Endothelial cell of umbilical vein (primary cell): ENCODE measurements around the gene FLT1. TPM values are rescaled to one million over a fixed set of nuclear protein-coding genes. Genes with fewer than 3 reads are reported as not detected.
A peak's percentile ranks its signal among the peaks of the same experiment; 100 is the strongest.

Source experiments
- BruUV-seq: library from RNA; stranded (reverse); fragments of 400-500 nt; replicated peaks from 2 replicates; lab custom pipeline; 2021; lab: Mats Ljungman, UMichigan
- CTCF ChIA-PET: fragments of 300-600, 350-600 bp; sonication (Branson Sonifier 250); formaldehyde crosslinking; loops from one replicate; lab custom pipeline; 2021; ENCODE audit warnings: antibody characterized with exemption, inconsistent platforms; lab: Charles Lee
- POLR2A ChIA-PET: fragments of 300-600, 350-600 bp; sonication (Branson Sonifier 250); formaldehyde crosslinking; loops from one replicate; lab custom pipeline; 2021; ENCODE audit warnings: antibody characterized with exemption, inconsistent platforms; lab: Charles Lee
- DNase-seq: peaks from one replicate; pipeline ENCODE4 v3.0.0-alpha.2; 2011; ENCODE audit warnings: low read depth, low spot score
- FAIRE-seq: peaks from 2 replicates; lab custom pipeline; 2011; peaks lifted over from hg19 to GRCh38; lab: Jason Lieb, UNC
- H2AFZ ChIP-seq: 2 replicates; pipeline ENCODE4 v1.6.0; 2012; ENCODE audit warnings: low read depth, low read length, control low read depth, inconsistent platforms
- H3K27ac ChIP-seq: 2 replicates; pipeline ENCODE4 v1.5.1; 2011; ENCODE audit warnings: low read depth, mild to moderate bottlenecking, control low read depth, low read length, moderate library complexity; ENCODE audit not compliant: insufficient read depth
- H3K27me3 ChIP-seq, 2 experiments: 2 replicates each; pipeline versions ENCODE4 v1.6.0 to v1.6.1; 2011; ENCODE audit warnings: low read length in 2 of 2, mixed read lengths in 1 of 2; ENCODE audit not compliant: control insufficient read depth in 2 of 2, insufficient read depth in 2 of 2
- H3K36me3 ChIP-seq, 2 experiments: 2 replicates in 1 of 2; 3 replicates in 1 of 2; pipeline ENCODE4 v1.5.1; 2011; ENCODE audit warnings: low read length in 2 of 2, mild to moderate bottlenecking in 1 of 2, moderate library complexity in 1 of 2; ENCODE audit not compliant: control insufficient read depth in 2 of 2, insufficient read depth in 2 of 2; ENCODE audit errors: extremely low read depth in 1 of 2
- H3K4me1 ChIP-seq: 3 replicates; pipeline ENCODE4 v1.5.1; 2011; ENCODE audit warnings: mild to moderate bottlenecking, low read length; ENCODE audit not compliant: control insufficient read depth, insufficient read depth; ENCODE audit errors: extremely low read depth
- H3K4me2 ChIP-seq: 2 replicates; pipeline ENCODE4 v1.6.1; 2011; ENCODE audit warnings: low read length, control low read depth, mixed read lengths; ENCODE audit not compliant: insufficient read depth
- H3K4me3 ChIP-seq, 3 experiments: fragments of 200-600 bp in 1 of 3; sonication (generic), shearing (Covaris generic) in 1 of 3; replicated peaks in 1 of 3; 2 replicates each; pipeline ENCODE4 v1.5.1; 2011 to 2016; ENCODE audit warnings: control low read depth in 3 of 3, low read length in 3 of 3, mild to moderate bottlenecking in 2 of 3, inconsistent platforms in 1 of 3, low read depth in 1 of 3, moderate library complexity in 1 of 3; ENCODE audit not compliant: insufficient read depth in 1 of 3
- H3K79me2 ChIP-seq: 2 replicates; pipeline ENCODE4 v1.6.0; 2012; ENCODE audit warnings: low read length, inconsistent platforms; ENCODE audit not compliant: control insufficient read depth, insufficient read depth
- H3K9ac ChIP-seq: replicated peaks from 2 replicates; pipeline ENCODE3; 2011; ENCODE audit warnings: low read length, control low read depth; ENCODE audit not compliant: insufficient read depth; ENCODE audit errors: extremely low read depth
- H3K9me1 ChIP-seq: replicated peaks from 3 replicates; pipeline ENCODE4 v1.6.0; 2011; ENCODE audit warnings: mild to moderate bottlenecking, low read length; ENCODE audit not compliant: control insufficient read depth, insufficient read depth; ENCODE audit errors: extremely low read depth
- H3K9me3 ChIP-seq: replicated peaks from 2 replicates; pipeline ENCODE4 v1.5.1; 2012; ENCODE audit warnings: low read length, inconsistent platforms; ENCODE audit not compliant: control insufficient read depth, insufficient read depth
- H4K20me1 ChIP-seq: replicated peaks from 2 replicates; pipeline ENCODE3; 2011; ENCODE audit warnings: mild to moderate bottlenecking, low read length; ENCODE audit not compliant: control insufficient read depth, insufficient read depth; ENCODE audit errors: extremely low read depth
- CTCF ChIP-seq, 2 donors: IDR thresholded peaks; 1 replicate in 1 of 2; 2 replicates in 1 of 2; pipeline ENCODE4 v1.5.1; 2011; ENCODE audit warnings: low read length in 2 of 2, mild to moderate bottlenecking in 2 of 2, moderate library complexity in 2 of 2, control low read depth in 1 of 2, inconsistent platforms in 1 of 2, low read depth in 1 of 2; ENCODE audit not compliant: insufficient read depth in 1 of 2; ENCODE audit errors: extremely low read depth in 1 of 2
- EZH2 ChIP-seq: IDR thresholded peaks from 2 replicates; pipeline ENCODE4 v1.6.1; 2012; ENCODE audit warnings: borderline replicate concordance, low read depth, mild to moderate bottlenecking, moderate library complexity, low read length, inconsistent platforms; ENCODE audit not compliant: severe bottlenecking
- FOS ChIP-seq: IDR thresholded peaks from 2 replicates; pipeline ENCODE4 v1.6.1; 2011; ENCODE audit warnings: mild to moderate bottlenecking, low read length, moderate library complexity, borderline replicate concordance; ENCODE audit not compliant: insufficient read depth
- GATA2 ChIP-seq: IDR thresholded peaks from 2 replicates; pipeline ENCODE4 v1.7.0; 2011; ENCODE audit warnings: low read depth, mild to moderate bottlenecking, moderate library complexity, mixed read lengths, low read length; ENCODE audit not compliant: insufficient read length, insufficient read depth
- JUN ChIP-seq: IDR thresholded peaks from 2 replicates; pipeline ENCODE4 v1.6.1; 2011; ENCODE audit warnings: borderline replicate concordance, low read depth; ENCODE audit not compliant: insufficient read length, insufficient read depth
- MAX ChIP-seq: IDR thresholded peaks from 2 replicates; pipeline ENCODE4 v1.6.1; 2011; ENCODE audit not compliant: insufficient read depth, insufficient read length
- MYC ChIP-seq: IDR thresholded peaks from one replicate; pipeline ENCODE4 v1.6.1; 2011; ENCODE audit warnings: mild to moderate bottlenecking, low read depth, low read length
- POLR2A ChIP-seq: IDR thresholded peaks from 2 replicates; pipeline ENCODE4 v1.6.1; 2012; ENCODE audit warnings: low read depth, mild to moderate bottlenecking, control low read depth, low read length
- POLR2AphosphoS5 ChIP-seq: IDR thresholded peaks from 2 replicates; pipeline ENCODE4 v1.6.1; 2012; ENCODE audit warnings: low read depth, mild to moderate bottlenecking, control low read depth, low read length, moderate library complexity; ENCODE audit not compliant: insufficient read depth
- dilution Hi-C: fragments of 300-500 bp; cut with MboI; formaldehyde crosslinking; loops from one replicate; pipeline ENCODE4 v1.15.0; 2019; ENCODE audit warnings: low sequenced_read_pairs; ENCODE audit not compliant: extremely low pct_ligation_motif_present
- intact Hi-C: fragments of 100-400 bp; cut with micrococcal nuclease; formaldehyde crosslinking; loops from one replicate; pipeline ENCODE4 v1.10.0; 2022
- polyA plus RNA-seq, 4 experiments: library from polyadenylated mRNA; depleted of rRNA in 3 of 4; stranded (reverse) in 3 of 4; unstranded in 1 of 4; fragments of >200 nt; gene quantifications; 2 replicates each; pipeline versions ENCODE4 v1.2.1 to v1.2.3, GENCODE V29; 2011 to 2012; ENCODE audit warnings: missing spikeins in 1 of 4
- total RNA-seq: library from RNA; stranded (reverse); gene quantifications from 2 replicates; pipeline ENCODE4 v1.2.3, GENCODE V29; 2021

Gene FLT1
- total and polyA plus RNA-seq, 2 donors (not counting 3 experiments of a cell fraction or from before 2014, with no cell fraction given), result 16.0 to 104 TPM

- Histone ChIP-seq H3K9me3 (no peaks in the 10 kb centered on the region), H3K36me3 (no peaks in the 10 kb centered on the region), H3K9ac (peak overlapping the region; percentile 86), H3K27ac (peak overlapping the region; percentile 98), H3K79me2 (no peaks in the 10 kb centered on the region), H3K4me1 (peaks cover 57% of the 10 kb centered on the region), H3K9me1 (no peaks in the 10 kb centered on the region), H4K20me1 (no peaks in the 10 kb centered on the region), H3K27me3 (no peaks in the 10 kb centered on the region), H3K4me2 (peak overlapping the region; percentile 45), H3K4me3 (no peak overlapping the region), H2AFZ (no peak overlapping the region)
- TSS peak; percentile 74 for BruUV-seq
- POLR2A ChIA-PET, result interaction anchor here (1.0 to 1.2 kb wide), 2 partner anchors 8 to 163 kb away, joined by 3 read pairs; no protein-coding TSS in a partner anchor
- CTCF ChIA-PET, result interaction anchor here (0.6 to 3.1 kb wide), 17 partner anchors 8 to 467 kb away, joined by 3 to 10 read pairs (median 4); no protein-coding TSS in a partner anchor
- intact Hi-C loops, result loop anchor here (1.0 to 2.0 kb wide), 7 partner anchors 8 to 203 kb away; no protein-coding TSS in a partner anchor
- peak; percentile 100 for FAIRE-seq
- peak; percentile 99 for DNase-seq
- dilution Hi-C loops, result no loop called here
- peak; percentile 77 for TF ChIP-seq POLR2A
- TF ChIP-seq FOS, result peak; percentile 98
- no peak for TF ChIP-seq EZH2
- no peak for TF ChIP-seq CTCF (IDR thresholded peaks at IDR 0.05; ENCODE audit: extremely low read depth in 1 of 2, insufficient read depth in 1 of 2, low read depth in 1 of 2, low read length in 2 of 2)
- TF ChIP-seq MAX, result no peak
- TF ChIP-seq GATA2, result peak; percentile 92
- peak; percentile 88 for TF ChIP-seq POLR2AphosphoS5
- TF ChIP-seq JUN, result peak; percentile 92
- peak; percentile 20 for TF ChIP-seq MYC
Measured at GRCh38 chr13:28329395-28330158, 165.4 kb downstream of the FLT1 start.
